Upper lobe of left lung (tissue), 4 donors: ENCODE results near the gene JSRP1.

Experiments
- CTCF ChIP-seq, 6 experiments: fragments of 450-650 bp in 4 of 6; fragments of 200-600 bp in 2 of 6; sonication (generic) in 2 of 6; IDR thresholded peaks; one replicate each; pipeline ENCODE4 v1.5.1; 2016 to 2019; ENCODE audit warnings: antibody characterized with exemption in 6 of 6
- EP300 ChIP-seq, 4 donors: sonication (generic); formaldehyde crosslinking; IDR thresholded peaks; one replicate each; pipeline ENCODE4 v1.5.1; 2017; ENCODE audit warnings: antibody characterized with exemption in 4 of 4, control low read depth in 2 of 4
- POLR2A ChIP-seq, 4 donors: fragments of 450-650 bp; IDR thresholded peaks; one replicate each; pipeline ENCODE4 v1.5.1; 2016 to 2017; ENCODE audit warnings: antibody characterized with exemption in 4 of 4, mild to moderate bottlenecking in 2 of 4

- no peak for TF ChIP-seq CTCF (IDR thresholded peaks at IDR 0.05)
- no peak for TF ChIP-seq EP300 (IDR thresholded peaks at IDR 0.05)
- TF ChIP-seq POLR2A (IDR thresholded peaks at IDR 0.05) = no peak
Measured at GRCh38 chr19:2224754-2225349, 31.4 kb downstream of the JSRP1 start.
